HG03196 (cell line): Measurements from ENCODE around the gene FAF1.
"Not testable (repeated sequence)": the region's sequence is repeated elsewhere in the genome, so short reads cannot be mapped to it uniquely, and the experiment has no call there.

Source experiments
- ATAC-seq: cut with Tn5 transposase; IDR thresholded peaks from one replicate; pipeline ENCODE4 v1.9.1; 2021; ENCODE audit not compliant: unreplicated experiment

Gene FAF1

GRCh38 chr1:50967416-50968157, 7.5 kb upstream of the FAF1 start:
- ATAC-seq, result no peak

DNA sequence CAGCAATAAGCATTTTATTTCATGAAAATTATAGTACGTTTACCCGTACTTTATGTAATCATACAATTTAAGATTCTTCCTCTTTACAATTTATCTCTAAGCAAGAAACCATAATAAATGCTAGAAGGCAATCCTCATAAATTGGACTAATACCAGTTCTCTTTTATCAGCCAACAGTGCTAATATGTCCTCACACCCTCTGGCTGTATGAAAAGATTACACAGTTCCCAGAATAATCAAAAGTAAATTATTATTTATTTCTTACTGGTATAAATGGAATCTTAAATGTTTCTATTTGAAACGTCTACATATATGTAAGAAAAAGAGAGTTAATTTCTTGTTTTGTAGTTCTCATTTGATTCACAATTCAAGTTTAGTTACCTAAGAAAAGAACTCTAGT, 6.9 kb upstream of the FAF1 start:
- no peak for ATAC-seq

DNA sequence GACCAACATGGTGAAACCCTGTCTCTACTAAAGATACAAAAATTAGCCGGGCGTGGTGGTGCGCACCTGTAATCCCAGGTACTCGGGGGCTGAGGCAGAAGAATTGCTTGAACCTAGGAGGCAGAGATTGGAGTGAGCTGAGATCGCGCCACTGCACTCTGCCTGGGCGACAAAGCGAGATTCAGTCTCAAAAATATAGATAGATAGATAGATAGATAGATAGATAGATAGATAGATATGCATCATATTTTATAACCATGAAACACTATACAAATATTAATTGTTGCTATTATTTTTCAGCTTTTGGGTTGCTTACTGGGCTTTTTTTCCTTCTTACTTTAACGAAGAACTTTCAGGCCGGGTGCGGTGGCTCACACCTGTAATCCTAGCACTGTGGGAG, 4.8 kb upstream of the FAF1 start:
- ATAC-seq, result no peak

GRCh38 chr1:50959303-50959912, 659 bp downstream of the FAF1 start:
- no peak for ATAC-seq

GRCh38 chr1:50955116-50955515, 5.0 kb downstream of the FAF1 start:
- no peak for ATAC-seq

- not testable (repeated sequence) for ATAC-seq
Observed at GRCh38 chr1:50952566-50952965, 7.5 kb downstream of the FAF1 start.

GRCh38 chr1:50950396-50950795, 9.7 kb downstream of the FAF1 start:
- no peak for ATAC-seq

GRCh38 chr1:50949286-50949982, 10.6 kb downstream of the FAF1 start:
- ATAC-seq, result no peak

- no peak for ATAC-seq
Observed at GRCh38 chr1:50942334-50942733, 17.7 kb downstream of the FAF1 start.

GRCh38 chr1:50940291-50940690, 19.8 kb downstream of the FAF1 start:
- ATAC-seq, result no peak

DNA sequence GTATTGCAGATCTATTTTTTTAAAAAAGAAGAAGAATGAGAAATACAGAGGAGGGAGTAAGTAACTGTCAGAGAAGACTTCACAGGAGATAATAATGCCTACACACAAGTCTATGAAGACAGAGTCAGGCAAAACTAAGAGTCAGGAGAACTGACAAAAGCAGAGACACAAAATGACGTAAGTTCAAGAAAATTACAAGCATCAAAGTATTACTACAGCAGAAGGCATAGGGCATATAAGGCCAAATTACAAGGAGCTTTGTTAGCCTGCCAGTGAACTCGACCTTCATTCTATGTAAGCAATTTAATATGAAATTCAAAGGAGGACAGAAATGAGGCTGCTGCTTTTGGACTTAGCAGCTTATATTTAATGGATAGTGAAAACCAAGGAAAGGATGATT, 23.7 kb downstream of the FAF1 start:
- ATAC-seq, result no peak

DNA sequence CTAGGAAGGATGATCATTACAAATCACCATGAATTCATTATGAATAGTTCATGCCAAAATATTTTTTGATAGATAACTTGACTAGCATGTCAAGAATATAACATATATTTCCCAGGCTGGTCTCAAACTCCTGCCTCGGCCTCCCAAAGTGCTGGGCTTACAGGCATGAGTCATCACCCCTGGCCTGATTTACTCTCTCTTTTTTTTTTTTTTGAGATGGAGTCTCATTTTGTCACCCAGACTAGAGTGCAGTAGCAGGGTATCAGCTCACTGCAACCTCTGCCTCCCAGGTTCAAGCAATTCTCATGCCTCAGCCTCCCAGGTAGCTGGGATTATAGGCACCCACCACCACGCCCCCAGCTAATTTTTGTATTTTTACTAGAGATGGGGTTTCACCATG, 24.8 kb downstream of the FAF1 start:
- ATAC-seq, result not testable (repeated sequence)

GRCh38 chr1:50934838-50935237, 25.2 kb downstream of the FAF1 start:
- ATAC-seq, result no peak

- ATAC-seq, result not testable (repeated sequence)
Observed at GRCh38 chr1:50933770-50934169, 26.3 kb downstream of the FAF1 start.

GRCh38 chr1:50932043-50932442, 28.0 kb downstream of the FAF1 start:
- not testable (repeated sequence) for ATAC-seq

GRCh38 chr1:50930965-50931737, 28.9 kb downstream of the FAF1 start:
- ATAC-seq, result no peak

- ATAC-seq, result no peak
Observed at GRCh38 chr1:50930193-50930592, 29.9 kb downstream of the FAF1 start.

DNA sequence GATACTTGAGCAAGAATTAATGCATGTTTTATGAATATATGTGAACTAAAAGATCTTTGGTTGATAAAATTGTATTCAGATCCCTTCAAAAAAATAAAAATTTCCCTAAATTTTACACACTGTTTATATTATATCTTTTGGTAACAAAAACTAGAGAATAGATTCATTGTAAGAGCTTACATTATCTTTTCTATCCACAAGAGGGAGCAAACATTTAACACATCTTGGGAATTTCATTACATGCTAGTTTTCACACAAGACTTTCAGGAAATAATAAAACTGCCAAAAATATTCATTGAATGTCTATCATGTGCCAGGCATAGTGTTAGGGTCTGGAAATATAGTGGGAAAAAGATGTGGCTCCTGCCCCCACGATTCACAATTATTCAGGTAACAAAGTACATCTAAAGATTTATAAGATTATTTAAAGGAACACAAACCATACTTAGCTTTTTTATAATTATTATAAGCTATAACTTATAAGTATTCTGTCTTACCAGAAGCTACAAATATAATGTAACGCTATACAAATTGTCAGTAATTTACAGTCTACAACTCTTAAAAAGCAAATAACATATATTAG, 30.6 kb downstream of the FAF1 start:
- no peak for ATAC-seq

GRCh38 chr1:50923564-50923963, 36.5 kb downstream of the FAF1 start:
- no peak for ATAC-seq

GRCh38 chr1:50921029-50921428, 39.0 kb downstream of the FAF1 start:
- no peak for ATAC-seq

GRCh38 chr1:50920409-50920808, 39.7 kb downstream of the FAF1 start:
- no peak for ATAC-seq
